GM11168 (cell line): ENCODE data around the gene CCSER1.
"Not testable (repeated sequence)": the region's sequence is repeated elsewhere in the genome, so short reads cannot be mapped to it uniquely, and the experiment has no call there.

ENCODE experiments used
- in situ Hi-C: fragments of 300-500 bp; cut with MboI; formaldehyde crosslinking; loops from one replicate; pipeline ENCODE4 v1.12.0; 2022; ENCODE audit warnings: low sequenced_read_pairs; ENCODE audit not compliant: unreplicated experiment

Gene CCSER1

GRCh38 chr4:91366554-91366953 is 1239.4 kb downstream of the CCSER1 start:
- in situ Hi-C loops: no loop called here

DNA sequence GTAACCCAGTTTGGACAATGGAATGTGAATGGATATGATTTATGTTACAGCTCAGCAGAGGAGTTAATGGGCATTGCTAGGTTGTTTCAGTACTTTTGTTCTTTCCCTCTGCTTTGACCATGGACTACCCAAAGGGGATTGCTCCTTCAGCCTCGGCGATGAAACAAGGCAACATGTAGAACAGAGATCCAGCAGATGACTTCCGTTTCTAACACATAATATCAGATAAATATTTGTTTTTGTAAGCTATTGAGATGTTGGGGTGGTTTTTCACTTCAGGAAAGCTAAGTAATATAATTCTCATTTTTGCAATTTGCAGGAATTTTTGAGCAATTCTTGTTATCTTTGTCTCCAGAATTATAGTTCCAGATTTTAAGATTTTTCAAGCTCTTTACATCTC is 1241.9 kb downstream of the CCSER1 start:
- in situ Hi-C loops: no loop called here

- in situ Hi-C loops: no loop called here
Measured at GRCh38 chr4:91373546-91373945, 1246.4 kb downstream of the CCSER1 start.

GRCh38 chr4:91405431-91405830 is 1278.2 kb downstream of the CCSER1 start:
- in situ Hi-C loops: not testable (repeated sequence)

DNA sequence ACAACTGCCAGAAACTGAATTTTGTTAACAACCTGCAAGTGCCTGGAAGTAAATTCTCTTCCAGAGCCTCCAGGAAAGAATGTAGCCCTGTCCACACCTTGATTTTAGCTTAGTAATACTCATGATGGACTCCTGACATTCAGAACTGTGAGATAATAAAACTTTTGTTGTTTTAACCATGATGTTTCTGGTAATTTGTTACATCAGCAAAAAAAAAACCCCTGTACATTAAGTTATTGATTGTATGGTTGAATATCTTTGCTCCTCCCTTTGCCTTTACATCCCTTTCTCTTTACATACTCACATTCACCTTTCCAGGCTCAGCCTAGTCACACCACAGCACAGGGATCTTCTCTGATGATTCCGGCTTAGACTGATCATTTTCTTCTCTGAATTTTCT is 1294.8 kb downstream of the CCSER1 start:
- in situ Hi-C loops: no loop called here

DNA sequence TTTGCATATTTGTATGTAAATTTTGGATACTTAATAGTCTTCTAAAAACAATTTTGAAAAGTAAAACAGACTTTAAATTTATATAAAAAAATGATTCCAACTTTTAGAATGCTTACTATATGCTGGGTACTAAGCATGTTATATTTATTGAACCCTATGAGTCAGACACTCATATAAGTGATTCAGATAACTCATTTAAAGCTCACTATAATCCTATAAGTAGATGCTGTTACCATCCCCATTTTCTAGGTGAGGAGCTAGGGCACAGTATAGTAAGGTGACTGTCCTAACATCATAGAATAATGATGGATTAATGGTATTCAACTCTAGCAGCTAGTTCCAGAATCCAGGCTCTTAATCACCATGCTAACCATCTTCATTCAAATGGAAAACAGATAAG is 1299.5 kb downstream of the CCSER1 start:
- in situ Hi-C loops: no loop called here

- in situ Hi-C loops: no loop called here
Measured at GRCh38 chr4:91427171-91427570, 1300.0 kb downstream of the CCSER1 start.

DNA sequence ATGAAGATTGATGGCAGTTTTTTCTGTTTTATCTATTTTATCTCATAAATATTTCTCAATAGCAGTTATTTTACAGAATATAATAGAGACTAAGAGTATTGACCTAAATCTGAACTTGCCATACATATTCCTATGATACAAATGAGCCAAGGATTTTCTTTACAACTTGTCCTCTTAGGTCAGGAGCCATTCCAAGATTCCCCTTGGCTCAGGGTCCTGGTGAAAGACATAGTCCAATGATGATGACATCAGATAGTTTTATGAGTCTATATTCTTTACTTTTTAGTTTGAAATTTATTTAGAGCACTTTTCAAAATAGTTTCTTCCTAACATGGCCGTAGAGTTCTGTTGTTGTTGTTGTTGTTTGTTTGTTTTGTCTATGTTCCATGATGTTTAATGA is 1307.4 kb downstream of the CCSER1 start:
- in situ Hi-C loops: no loop called here

- in situ Hi-C loops: no loop called here
Measured at GRCh38 chr4:91436556-91436955, 1309.4 kb downstream of the CCSER1 start.

GRCh38 chr4:91447168-91447567 is 1320.0 kb downstream of the CCSER1 start:
- in situ Hi-C loops: no loop called here

DNA sequence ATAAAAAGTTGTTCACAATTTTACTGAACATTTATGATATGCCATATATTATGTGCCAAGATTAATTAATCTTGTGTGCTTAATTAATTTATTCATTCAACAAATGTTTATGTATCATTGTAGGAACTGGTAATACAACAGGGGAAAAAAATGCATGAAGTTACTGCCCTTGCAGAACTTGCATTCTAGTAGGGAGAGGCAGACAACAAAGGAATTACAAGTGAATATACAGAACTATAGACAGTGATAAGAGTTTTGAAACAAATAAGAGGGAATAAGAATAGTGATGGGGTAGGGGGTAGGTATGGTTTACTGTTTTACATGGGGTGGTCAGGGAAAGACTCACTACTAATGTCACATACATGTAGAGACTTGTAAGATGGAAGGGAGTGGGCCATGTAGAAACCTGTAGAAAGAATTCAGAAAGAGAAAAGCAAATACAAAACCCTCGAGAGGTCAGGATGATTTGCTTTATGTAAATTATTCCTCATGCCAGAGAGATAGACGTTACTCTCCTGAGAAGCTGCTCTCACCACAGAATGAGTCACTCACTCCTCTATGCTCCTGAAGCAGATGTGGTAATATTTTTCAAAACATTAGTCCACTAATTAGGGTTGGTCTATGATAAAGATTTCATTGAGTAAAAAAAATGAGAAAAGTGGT is 1321.6 kb downstream of the CCSER1 start:
- in situ Hi-C loops: no loop called here

- in situ Hi-C loops: no loop called here
Measured at GRCh38 chr4:91454111-91454510, 1326.9 kb downstream of the CCSER1 start.

- in situ Hi-C loops: not testable (repeated sequence)
Measured at GRCh38 chr4:91462566-91462965, 1335.4 kb downstream of the CCSER1 start.

DNA sequence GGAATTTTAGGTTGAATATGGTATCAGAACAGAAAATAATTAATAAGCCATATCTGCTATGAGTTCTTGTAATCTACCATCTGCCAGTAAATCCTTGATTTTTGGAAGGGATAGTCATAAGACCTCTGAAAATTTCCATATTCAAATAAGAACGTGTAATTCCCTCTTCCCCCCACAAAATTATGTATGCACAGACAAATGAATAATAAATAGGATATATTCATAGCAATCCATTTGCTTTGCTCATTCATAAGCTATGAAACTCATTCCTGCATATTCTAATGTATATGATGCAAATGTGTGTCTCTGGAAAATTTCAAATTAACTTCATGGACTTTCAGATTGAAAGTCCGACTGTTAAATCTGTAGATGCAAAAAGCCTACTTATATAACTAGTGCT is 1343.5 kb downstream of the CCSER1 start:
- in situ Hi-C loops: no loop called here

DNA sequence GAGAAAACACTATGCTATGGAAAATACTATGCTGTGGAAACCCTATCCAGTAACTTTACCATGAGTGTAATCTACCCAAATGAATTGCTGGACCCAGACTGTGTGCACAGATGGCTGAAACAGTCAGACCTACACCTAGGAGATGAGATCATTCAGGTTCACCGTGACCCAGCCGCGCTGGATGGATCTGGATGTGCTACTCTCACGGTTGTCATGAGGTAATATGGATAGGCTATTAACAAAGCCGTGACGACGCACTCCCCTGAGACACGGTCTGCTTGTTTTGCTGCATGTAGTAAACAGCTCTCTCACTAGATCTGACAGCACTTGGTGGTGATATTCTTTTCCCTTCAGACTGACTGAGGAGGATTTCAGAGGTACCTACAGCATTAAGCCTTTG is 1344.1 kb downstream of the CCSER1 start:
- in situ Hi-C loops: no loop called here

DNA sequence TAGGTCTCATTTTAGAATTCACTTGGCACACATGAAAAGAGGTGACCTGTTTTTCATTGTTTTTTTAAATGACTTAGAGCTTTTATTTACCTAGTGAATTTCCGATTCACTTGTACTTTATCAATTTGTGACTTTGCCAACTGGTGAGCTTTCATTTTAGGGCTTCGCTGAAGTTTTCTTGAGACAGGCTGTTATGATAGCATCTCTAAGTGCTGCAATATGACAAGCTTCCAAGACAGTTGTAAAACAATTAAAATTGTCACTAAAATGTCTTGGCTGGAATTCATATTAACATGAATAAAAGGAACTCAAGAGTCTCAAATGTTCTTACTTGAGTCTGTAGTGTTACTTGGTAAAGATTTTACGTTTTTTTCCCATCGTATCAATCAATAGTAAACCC is 1344.9 kb downstream of the CCSER1 start:
- in situ Hi-C loops: no loop called here

DNA sequence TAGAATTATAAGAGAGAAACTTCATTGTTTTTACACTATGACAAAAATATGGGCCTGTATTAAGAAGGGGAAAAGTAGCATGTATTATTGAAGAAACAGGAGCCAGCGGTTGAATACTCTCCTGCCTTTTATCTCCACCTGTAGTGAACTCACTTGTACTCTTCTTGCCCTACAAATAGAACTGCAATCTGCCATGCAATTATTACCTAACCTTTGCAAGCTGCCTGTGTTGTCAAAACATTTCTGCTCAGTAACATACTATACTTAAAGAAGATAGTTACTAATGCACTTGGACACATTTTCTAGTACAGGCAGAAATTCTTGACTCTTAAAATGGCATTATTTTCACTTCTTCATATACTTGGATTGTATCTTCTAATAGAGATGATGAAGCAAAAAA is 1358.2 kb downstream of the CCSER1 start:
- in situ Hi-C loops: no loop called here

DNA sequence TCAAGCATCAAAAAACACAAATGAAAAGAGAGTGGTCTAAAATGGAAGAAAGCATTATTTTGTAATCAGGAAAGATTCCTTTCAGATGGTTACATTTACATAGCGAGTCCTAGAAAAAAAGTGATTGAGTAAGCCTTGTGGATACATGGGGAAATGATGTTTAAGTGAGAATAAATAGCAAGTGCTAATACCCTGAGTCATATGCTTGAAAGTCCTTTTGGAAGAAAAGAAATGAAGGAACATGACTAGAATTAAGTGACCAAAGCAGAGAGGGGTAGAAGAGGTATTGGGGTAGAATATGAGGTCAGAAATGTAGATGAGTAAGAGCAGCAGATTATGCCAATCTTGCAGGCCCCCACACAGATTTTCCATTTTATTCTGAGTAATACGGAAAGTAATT is 1361.8 kb downstream of the CCSER1 start:
- in situ Hi-C loops: no loop called here

DNA sequence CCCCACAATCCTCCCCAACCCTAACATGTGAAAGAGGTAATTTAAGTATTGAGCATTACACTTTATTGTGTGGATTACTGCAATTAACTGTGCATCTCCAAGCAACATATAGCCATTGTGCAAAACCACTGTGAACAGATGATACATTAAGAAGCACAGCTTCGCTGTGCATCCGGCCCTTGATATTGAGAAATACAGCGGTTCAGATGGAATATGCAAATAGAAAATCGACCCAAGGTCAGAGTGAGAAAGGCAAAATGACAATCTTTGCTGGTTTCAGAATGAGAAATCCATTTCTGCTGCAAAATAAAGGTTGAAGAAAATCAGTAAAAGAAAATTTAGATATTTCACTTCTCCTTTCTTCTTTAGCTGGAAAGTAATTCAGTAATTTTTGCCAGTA is 1370.7 kb downstream of the CCSER1 start:
- in situ Hi-C loops: no loop called here

DNA sequence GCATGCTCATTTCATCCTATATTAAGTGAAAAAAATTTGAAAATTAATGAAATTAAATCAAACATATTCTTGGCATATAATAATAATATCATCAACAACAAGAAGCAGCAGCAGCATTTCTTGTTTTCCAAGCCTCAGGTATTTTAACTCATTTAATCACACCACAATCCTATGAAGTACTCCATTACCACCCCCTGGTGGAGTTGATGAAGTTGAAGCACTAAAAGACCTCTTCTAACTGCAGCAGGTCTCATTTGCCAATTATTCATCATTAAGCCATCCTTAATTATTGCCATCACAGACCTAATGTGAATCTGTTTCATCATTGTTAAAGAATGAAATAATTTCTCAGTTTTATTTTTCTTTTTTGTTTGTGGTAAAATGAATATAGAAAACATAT is 1375.2 kb downstream of the CCSER1 start:
- in situ Hi-C loops: no loop called here

DNA sequence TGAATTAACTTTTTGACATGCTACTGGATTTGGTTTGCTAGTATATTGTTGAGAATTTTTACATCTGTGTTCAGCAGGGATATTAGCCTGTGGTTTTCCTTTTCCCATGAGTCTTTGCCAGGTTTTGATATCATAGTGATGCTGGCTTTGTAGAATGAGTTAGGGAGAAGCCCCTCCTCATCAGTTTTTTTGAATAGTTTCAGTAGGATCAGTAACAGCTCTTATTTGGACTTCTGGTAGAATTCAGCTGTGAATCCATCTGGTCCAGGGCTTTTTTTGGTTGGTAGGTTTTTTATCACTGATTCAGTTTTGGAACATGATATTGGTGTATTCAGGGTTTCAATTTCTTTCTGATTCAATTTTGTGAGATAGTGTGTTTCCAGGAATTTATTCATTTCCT is 1386.1 kb downstream of the CCSER1 start:
- in situ Hi-C loops: no loop called here

DNA sequence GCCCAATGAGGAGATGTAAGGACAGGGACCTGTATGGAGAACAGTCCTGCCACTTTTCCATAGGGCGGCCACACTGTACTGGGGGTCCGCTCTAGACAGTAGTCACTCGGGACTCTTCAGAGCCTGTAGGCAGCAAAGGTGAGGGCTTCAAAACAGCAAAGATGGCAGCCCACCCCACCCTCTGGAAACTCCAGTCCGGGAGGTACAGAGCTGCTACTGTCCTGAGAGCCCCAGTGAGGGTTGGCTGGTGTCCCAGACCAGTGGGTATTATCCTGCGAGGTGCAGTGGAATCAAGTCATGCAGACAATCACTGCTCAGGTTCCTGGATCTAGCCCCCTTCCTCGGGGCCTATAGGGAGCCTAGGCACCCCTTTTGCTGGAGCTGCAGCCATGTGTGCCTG is 1392.0 kb downstream of the CCSER1 start:
- in situ Hi-C loops: no loop called here

- in situ Hi-C loops: no loop called here
Measured at GRCh38 chr4:91525621-91526020, 1398.4 kb downstream of the CCSER1 start.
